B cell (primary cell): ENCODE measurements around the gene ECT2L. TPM values are rescaled to one million over a fixed set of nuclear protein-coding genes. Genes with fewer than 3 reads are reported as not detected.

Experiments
- ATAC-seq: fragments of 200-7000 bp; cut with Tn5 transposase; one replicate; pipeline ENCODE4 v1.10.0; 2021; ENCODE audit warnings: low read depth, mild to moderate bottlenecking, moderate number of reproducible peaks, moderate library complexity
- CTCF ChIA-PET: fragments of 350-600 bp; sonication (Branson Sonifier 250); formaldehyde crosslinking; loops from one replicate; lab custom pipeline; 2021; ENCODE audit warnings: antibody characterized with exemption, inconsistent platforms; lab: Charles Lee
- POLR2A ChIA-PET: fragments of 350-600 bp; sonication (Branson Sonifier 250); formaldehyde crosslinking; loops from one replicate; lab custom pipeline; 2021; ENCODE audit warnings: antibody characterized with exemption; lab: Charles Lee
- DNase-seq: peaks from one replicate; pipeline ENCODE4 v3.0.0; 2013
- H2AFZ ChIP-seq: 2 replicates; pipeline ENCODE4 v1.6.1; 2012; ENCODE audit warnings: mild to moderate bottlenecking, low read depth, low read length; ENCODE audit not compliant: insufficient read depth, poor library complexity, severe bottlenecking
- H3K27ac ChIP-seq, 2 donors: 1 replicate in 1 of 2; 2 replicates in 1 of 2; pipeline ENCODE4 v1.5.1; 2012 to 2013; ENCODE audit warnings: low read length in 2 of 2, mild to moderate bottlenecking in 2 of 2, moderate library complexity in 1 of 2
- H3K27me3 ChIP-seq, 4 experiments: fragments of 200-600 bp in 1 of 4; sonication (generic) in 1 of 4; replicated peaks in 1 of 4; 1 replicate in 2 of 4; 2 replicates in 2 of 4; pipeline versions ENCODE4 v1.6.1 to v1.7.0; 2013 to 2016; ENCODE audit warnings: low read length in 3 of 4, mild to moderate bottlenecking in 2 of 4, mixed read lengths in 1 of 4, moderate library complexity in 1 of 4; ENCODE audit not compliant: insufficient read depth in 4 of 4, control insufficient read depth in 3 of 4; ENCODE audit errors: control extremely low read depth in 1 of 4
- H3K36me3 ChIP-seq, 2 experiments: replicated peaks in 1 of 2; 1 replicate in 1 of 2; 2 replicates in 1 of 2; pipeline versions ENCODE4 v1.6.1 to v1.7.1; 2013; ENCODE audit warnings: low read length in 1 of 2; ENCODE audit not compliant: insufficient read depth in 2 of 2, control insufficient read depth in 1 of 2; ENCODE audit errors: control extremely low read depth in 1 of 2, extremely low read depth in 1 of 2
- H3K4me1 ChIP-seq, 2 donors: fragments of 200-600 bp in 1 of 2; sonication (generic) in 1 of 2; 1 replicate in 1 of 2; 2 replicates in 1 of 2; pipeline versions ENCODE4 v1.5.1 to v1.6.1; 2013 to 2017; ENCODE audit warnings: low read length in 2 of 2; ENCODE audit not compliant: control insufficient read depth in 2 of 2, insufficient read depth in 2 of 2
- H3K4me2 ChIP-seq: replicated peaks from 2 replicates; pipeline ENCODE3; 2012; ENCODE audit warnings: mild to moderate bottlenecking, low read depth, low read length; ENCODE audit not compliant: poor library complexity, severe bottlenecking
- H3K4me3 ChIP-seq, 5 experiments: fragments of 200-600 bp in 1 of 5; sonication (generic) in 1 of 5; 1 replicate in 3 of 5; 2 replicates in 2 of 5; pipeline versions ENCODE4 v1.5.1 to v1.7.0; 2011 to 2016; ENCODE audit warnings: low read length in 4 of 5, mild to moderate bottlenecking in 4 of 5, low read depth in 2 of 5, control low read depth in 1 of 5, moderate library complexity in 1 of 5; ENCODE audit not compliant: insufficient read depth in 1 of 5; ENCODE audit errors: control extremely low read depth in 1 of 5, extremely low read depth in 1 of 5
- H3K79me2 ChIP-seq: fragments of 200-600 bp; sonication (generic); one replicate; pipeline ENCODE4 v1.6.0; 2016; ENCODE audit warnings: low read length; ENCODE audit not compliant: control insufficient read depth, insufficient read depth
- H3K9ac ChIP-seq: fragments of 200-600 bp; sonication (generic); 2 replicates; pipeline ENCODE4 v1.6.1; 2017; ENCODE audit warnings: mild to moderate bottlenecking, low read length, moderate library complexity
- H3K9me3 ChIP-seq, 3 donors: one replicate each; pipeline versions ENCODE4 v1.6.1 to v1.7.1; 2013; ENCODE audit warnings: low read length in 2 of 3; ENCODE audit not compliant: control insufficient read depth in 2 of 3, insufficient read depth in 1 of 3; ENCODE audit errors: control extremely low read depth in 1 of 3
- H4K20me1 ChIP-seq: 2 replicates; pipeline ENCODE4 v1.6.0; 2012; ENCODE audit warnings: mild to moderate bottlenecking, low read length; ENCODE audit not compliant: insufficient read depth, control insufficient read depth, poor library complexity, severe bottlenecking
- H3K27ac Mint-ChIP-seq: one replicate; pipeline ENCODE4 v1.8.0; 2021; ENCODE audit warnings: mixed read lengths
- H3K27me3 Mint-ChIP-seq: one replicate; pipeline ENCODE4 v1.8.0; 2021; ENCODE audit warnings: mixed read lengths
- H3K4me1 Mint-ChIP-seq: one replicate; pipeline ENCODE4 v1.8.0; 2021; ENCODE audit warnings: mixed read lengths
- H3K4me3 Mint-ChIP-seq: one replicate; pipeline ENCODE4 v1.8.0; 2021; ENCODE audit warnings: mixed read lengths
- H3K9me3 Mint-ChIP-seq: one replicate; pipeline ENCODE4 v1.8.0; 2022; ENCODE audit warnings: mixed read lengths; ENCODE audit not compliant: insufficient read depth
- EZH2 ChIP-seq: IDR thresholded peaks from 2 replicates; pipeline ENCODE4 v1.6.1; 2012; ENCODE audit warnings: borderline replicate concordance, low read depth, mild to moderate bottlenecking, moderate library complexity, low read length; ENCODE audit not compliant: insufficient read depth, poor library complexity, severe bottlenecking
- WGBS: methylation state at CpG from one replicate; pipeline ENCODE4 v1.1.5; 2013; ENCODE audit warnings: missing lambda C conversion rate; ENCODE audit not compliant: insufficient coverage; 5-methylcytosine and 5-hydroxymethylcytosine counted together
- intact Hi-C: fragments of 100-400 bp; cut with micrococcal nuclease; formaldehyde crosslinking; loops from one replicate; pipeline ENCODE4 v1.10.0; 2022
- polyA plus RNA-seq: library from polyadenylated mRNA; depleted of rRNA; stranded (reverse); fragments of >200 nt; gene quantifications from 2 replicates; pipeline ENCODE4 v1.2.3, GENCODE V29; 2012
- total RNA-seq, 2 donors: library from RNA; stranded (reverse); fragments of 120-200 nt in 1 of 2; gene quantifications; 1 replicate in 1 of 2; 2 replicates in 1 of 2; pipeline versions ENCODE4 v1.2.3 to v1.2.4, GENCODE V29; 2013 to 2022
- TF ChIP-seq, protein P1 (sequence below): fragments of 200-600 bp; IDR thresholded peaks from one replicate; pipeline ENCODE4 v1.8.0; 2022; ENCODE audit warnings: antibody characterized with exemption, mild to moderate bottlenecking

ECT2L gene
- total and polyA plus RNA-seq, 2 donors (not counting 1 experiment from before 2014, with no cell fraction given), result not detected

DNA sequence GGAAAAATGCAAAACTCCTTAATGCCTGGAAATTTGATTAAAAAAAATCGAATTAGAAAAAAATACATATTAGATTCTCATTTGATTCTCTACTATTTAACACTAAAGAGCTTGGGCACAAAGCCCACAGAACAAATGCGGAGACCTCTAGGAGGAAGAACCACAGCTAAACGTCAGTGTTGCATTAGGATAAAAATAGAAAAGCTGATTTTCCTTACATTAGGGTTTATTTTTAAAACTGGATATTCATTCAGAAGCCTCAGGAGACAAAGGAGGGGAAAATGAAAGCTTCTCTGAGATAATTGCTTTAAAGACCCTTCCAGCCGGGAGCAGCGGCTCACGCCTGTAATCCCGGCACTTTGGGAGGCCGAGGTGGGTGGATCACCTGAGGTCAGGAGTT lies 77.3 kb downstream of the ECT2L start:
- no peak overlapping the region for H3K4me3 Mint-ChIP-seq
- no peak overlapping the region for H3K4me2 ChIP-seq
- H3K79me2 ChIP-seq, result no peaks in the 10 kb centered on the region
- ATAC-seq, result no peak
- H3K27ac Mint-ChIP-seq, result no peak overlapping the region
- no peaks in the 10 kb centered on the region for H4K20me1 ChIP-seq
- no peak overlapping the region for H3K4me3 ChIP-seq
- no peaks in the 10 kb centered on the region for H3K4me1 ChIP-seq
- H3K9ac ChIP-seq, result no peak overlapping the region
- H3K9me3 ChIP-seq, result peaks cover 0 to 3% (median 0%) of the 10 kb centered on the region in 3 donors
- H3K36me3 ChIP-seq, result no peaks in the 10 kb centered on the region
- no peaks in the 10 kb centered on the region for H3K27me3 ChIP-seq
- H3K9me3 Mint-ChIP-seq, result no peaks in the 10 kb centered on the region
- CTCF ChIA-PET, result no interaction called here
- POLR2A ChIA-PET, result no interaction called here
- 100% methylated on average over 1 of the region's 8 CpGs for WGBS
- no peak for DNase-seq
- no peak overlapping the region for H2AFZ ChIP-seq
- intact Hi-C loops, result no loop called here
- no peaks in the 10 kb centered on the region for H3K27me3 Mint-ChIP-seq
- TF ChIP-seq EZH2, result no peak
- TF ChIP-seq, protein P1, sequence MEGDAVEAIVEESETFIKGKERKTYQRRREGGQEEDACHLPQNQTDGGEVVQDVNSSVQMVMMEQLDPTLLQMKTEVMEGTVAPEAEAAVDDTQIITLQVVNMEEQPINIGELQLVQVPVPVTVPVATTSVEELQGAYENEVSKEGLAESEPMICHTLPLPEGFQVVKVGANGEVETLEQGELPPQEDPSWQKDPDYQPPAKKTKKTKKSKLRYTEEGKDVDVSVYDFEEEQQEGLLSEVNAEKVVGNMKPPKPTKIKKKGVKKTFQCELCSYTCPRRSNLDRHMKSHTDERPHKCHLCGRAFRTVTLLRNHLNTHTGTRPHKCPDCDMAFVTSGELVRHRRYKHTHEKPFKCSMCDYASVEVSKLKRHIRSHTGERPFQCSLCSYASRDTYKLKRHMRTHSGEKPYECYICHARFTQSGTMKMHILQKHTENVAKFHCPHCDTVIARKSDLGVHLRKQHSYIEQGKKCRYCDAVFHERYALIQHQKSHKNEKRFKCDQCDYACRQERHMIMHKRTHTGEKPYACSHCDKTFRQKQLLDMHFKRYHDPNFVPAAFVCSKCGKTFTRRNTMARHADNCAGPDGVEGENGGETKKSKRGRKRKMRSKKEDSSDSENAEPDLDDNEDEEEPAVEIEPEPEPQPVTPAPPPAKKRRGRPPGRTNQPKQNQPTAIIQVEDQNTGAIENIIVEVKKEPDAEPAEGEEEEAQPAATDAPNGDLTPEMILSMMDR, result no peak
- H3K27ac ChIP-seq, result no peak overlapping the region
- peaks cover 3% of the 10 kb centered on the region for H3K4me1 Mint-ChIP-seq

DNA sequence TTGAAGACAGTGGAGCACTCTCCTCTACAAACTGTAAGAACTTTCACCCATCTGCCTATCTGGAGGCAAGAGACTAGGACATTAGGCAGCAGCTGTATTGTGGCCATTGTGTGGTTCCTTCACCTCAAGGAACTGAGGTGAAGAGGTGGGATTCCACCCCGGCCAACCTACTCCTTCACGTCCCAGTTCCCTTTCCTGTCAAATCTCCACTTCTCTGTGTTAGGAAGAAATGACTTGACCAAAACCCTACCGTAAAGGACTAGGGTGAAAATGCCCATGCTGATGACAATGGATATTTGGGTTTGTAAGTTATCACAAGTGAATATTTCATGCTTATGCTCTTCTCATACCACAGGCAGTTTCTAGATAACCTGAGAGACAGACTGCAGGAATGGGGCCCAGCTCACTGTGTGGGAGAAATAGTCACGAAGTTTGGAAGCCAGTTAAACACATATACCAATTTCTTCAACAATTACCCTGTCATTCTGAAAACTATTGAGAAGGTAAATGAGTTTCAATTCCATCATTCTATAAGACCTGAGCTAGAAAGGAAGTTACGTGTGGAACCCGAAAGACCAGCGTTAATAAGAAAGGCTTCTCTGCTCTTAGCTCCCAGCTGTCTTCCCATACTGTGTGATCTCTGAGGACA lies 86.6 kb downstream of the ECT2L start:
- Histone ChIP-seq H3K36me3 (no peaks in the 10 kb centered on the region), H3K27me3 (no peaks in the 10 kb centered on the region), H3K79me2 (no peaks in the 10 kb centered on the region), H3K4me3 (no peak overlapping the region), H3K27ac (no peak overlapping the region), H3K9me3 (no peaks in the 10 kb centered on the region), H3K4me2 (no peak overlapping the region), H3K4me1 (no peaks in the 10 kb centered on the region), H2AFZ (no peak overlapping the region), H4K20me1 (no peaks in the 10 kb centered on the region), H3K9ac (no peak overlapping the region)
- Mint-ChIP-seq H3K4me3 (no peak overlapping the region), H3K27ac (no peak overlapping the region), H3K27me3 (no peaks in the 10 kb centered on the region), H3K9me3 (no peaks in the 10 kb centered on the region), H3K4me1 (no peaks in the 10 kb centered on the region)
- ChIA-PET POLR2A (no interaction called here), CTCF (interaction anchor here (0.8 kb wide), 1 partner anchor 8 kb away, joined by 3 read pairs; no protein-coding TSS in a partner anchor)
- no peak for DNase-seq
- ATAC-seq, result no peak
- intact Hi-C loops, result no loop called here
- 87% methylated on average over 3 of the region's 7 CpGs for WGBS
- no peak for TF ChIP-seq EZH2
- TF ChIP-seq, protein P1, result no peak
